Smooth muscle cell of the brain vasculature (primary cell): ENCODE measurements around the gene NUMB.
A peak's percentile ranks its signal among the peaks of the same experiment; 100 is the strongest.

ENCODE experiments used
- DNase-seq: peaks from one replicate; pipeline ENCODE4 v3.0.0-alpha.2; 2012; ENCODE audit warnings: low read depth, low spot score

NUMB gene

GRCh38 chr14:73245480-73246325 lies 212.6 kb downstream of the NUMB start:
- no peak for DNase-seq

DNA sequence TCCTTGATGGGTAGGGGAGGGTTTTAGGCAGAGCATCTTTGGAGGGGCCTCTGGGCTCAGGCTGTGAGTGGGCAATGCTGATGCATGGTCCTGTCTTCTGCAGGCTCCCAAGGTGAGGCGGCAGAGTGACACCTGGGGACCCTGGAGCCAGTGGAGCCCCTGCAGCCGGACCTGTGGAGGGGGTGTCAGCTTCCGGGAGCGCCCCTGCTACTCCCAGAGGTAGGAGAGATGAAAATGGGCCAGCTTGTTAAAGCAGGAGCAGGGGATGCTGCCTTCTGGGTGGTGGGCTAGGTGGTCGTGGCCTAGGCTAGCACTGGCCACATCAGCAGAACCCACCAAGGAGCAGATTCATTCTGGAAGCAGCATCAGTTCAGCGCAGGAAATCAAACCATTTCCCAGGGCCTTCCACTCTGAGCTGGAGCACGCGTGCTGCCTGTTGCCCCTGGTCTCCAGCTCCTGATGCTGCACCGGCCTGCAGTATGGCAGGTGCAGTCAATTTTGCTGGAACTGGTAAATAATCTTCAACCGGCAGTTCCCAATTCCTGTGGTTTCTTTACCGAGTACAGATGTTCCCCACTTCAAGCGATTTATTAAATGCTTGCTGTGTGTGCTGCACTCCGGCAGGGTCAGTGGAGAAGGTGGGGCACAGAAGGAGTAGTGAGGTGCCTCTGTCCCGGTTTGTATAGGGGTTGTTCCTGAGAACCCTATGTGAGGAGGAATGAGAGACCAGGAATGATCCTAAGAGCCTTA lies 213.6 kb downstream of the NUMB start:
- no peak for DNase-seq

- no peak for DNase-seq
Measured at GRCh38 chr14:73243748-73244147, 214.6 kb downstream of the NUMB start.

DNA sequence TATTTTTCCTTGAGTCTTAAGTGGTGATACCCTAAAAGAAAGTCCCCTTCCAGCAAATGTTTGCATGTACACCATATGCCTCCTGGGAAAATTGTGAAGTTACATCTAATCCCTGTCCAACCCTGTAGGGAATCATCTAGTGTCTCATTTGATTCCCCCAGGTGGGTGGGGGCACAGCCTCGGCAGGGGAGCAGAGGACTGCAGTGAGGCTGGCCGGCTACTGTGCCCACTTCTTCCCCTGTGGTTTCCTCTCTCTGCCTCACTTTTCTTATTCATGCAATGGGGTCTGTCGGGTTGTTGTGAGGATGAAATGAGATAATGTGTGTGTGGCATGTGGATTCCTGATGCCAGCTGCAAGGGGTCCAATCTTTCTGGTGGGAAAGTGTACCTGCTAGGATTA lies 215.0 kb downstream of the NUMB start:
- no peak for DNase-seq

- no peak for DNase-seq
Measured at GRCh38 chr14:73242357-73242901, 215.9 kb downstream of the NUMB start.

DNA sequence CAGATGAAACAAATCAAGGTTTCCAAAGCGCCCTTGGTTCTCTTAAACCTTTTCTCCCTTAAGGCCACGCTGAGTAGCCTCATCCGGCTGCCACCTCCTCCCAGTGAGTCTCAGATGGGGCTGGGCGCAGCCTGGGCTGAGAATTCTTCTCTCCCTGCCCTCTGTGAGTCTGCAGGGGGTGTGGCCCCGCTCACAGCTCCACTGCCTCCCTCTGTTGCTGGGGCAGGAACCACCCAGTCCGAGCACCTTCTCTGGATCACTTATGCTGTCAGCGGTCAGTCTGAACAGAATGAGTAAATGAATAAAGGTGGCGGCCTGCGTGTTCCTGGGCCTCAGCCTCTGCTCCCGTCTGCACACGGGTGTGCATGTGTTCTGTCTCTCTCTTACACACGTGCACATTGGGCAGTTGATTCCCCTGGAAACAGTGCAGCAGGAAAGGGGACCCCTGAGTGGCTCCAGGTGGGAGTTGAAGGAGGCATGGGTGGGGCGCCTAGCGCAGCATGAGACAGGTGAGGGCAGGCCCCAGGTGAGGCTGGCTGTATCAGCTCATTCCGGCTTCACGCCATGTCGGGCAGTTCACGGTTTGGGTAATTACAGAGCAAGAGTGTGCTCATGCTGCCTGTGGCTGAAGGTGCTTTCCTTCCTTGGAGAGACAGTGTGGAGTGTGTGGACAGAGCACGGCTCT lies 216.7 kb downstream of the NUMB start:
- DNase-seq = no peak

DNA sequence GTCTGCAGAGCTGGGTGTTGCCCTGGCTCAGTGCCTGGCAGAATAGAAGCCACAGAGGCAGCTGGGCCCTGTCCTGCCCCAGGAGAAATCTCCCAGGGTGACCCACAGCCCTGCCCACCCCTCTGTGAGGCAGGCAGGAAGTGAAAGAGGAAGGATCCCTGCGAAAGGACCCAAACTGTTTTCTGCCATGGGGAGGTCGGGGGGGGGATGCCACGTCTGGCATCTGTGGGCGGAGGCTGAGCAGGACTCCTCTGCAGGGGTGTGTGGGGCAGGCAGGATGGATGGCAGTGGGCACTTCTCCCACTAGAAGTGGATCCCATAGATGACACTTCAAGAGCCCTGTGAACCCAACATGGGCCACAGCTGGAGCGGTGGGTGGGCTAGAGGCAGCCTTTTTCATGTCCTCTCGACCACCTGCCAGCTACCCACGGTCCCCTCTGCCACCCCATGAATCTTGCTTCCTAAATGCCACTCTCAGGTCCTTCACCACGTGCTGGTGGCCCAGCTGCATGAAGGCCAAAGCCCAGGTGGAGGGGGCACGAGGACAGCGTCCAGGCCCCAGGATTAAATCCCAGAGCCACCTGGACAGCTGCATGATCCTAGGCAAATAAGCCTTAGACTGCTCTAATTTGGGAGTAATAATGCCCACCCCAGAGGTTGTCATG lies 217.4 kb downstream of the NUMB start:
- no peak for DNase-seq

- no peak for DNase-seq
Measured at GRCh38 chr14:73239393-73240241, 218.7 kb downstream of the NUMB start.

GRCh38 chr14:73238941-73239340 lies 219.4 kb downstream of the NUMB start:
- no peak for DNase-seq

DNA sequence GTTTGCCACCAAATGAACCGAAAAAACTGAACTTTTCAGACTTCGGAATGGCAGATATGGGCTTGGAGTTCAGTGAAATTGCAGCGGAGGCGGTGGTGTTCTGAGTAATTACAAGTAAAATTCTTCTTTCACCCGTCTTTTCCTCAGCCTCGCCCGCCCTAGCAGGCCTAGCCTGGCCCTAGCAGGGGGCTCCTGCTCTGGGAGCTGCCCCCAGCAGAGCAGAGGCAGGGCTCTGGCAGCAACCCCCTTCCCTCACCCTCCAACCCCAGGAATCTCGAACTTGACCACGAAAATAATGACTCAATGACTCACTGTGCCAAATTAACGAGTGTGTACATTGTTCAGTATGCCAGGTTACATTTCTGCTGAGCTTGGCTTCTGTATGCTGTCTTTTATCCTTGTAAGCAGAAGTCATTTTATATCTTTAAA lies 219.9 kb downstream of the NUMB start:
- DNase-seq = no peak

DNA sequence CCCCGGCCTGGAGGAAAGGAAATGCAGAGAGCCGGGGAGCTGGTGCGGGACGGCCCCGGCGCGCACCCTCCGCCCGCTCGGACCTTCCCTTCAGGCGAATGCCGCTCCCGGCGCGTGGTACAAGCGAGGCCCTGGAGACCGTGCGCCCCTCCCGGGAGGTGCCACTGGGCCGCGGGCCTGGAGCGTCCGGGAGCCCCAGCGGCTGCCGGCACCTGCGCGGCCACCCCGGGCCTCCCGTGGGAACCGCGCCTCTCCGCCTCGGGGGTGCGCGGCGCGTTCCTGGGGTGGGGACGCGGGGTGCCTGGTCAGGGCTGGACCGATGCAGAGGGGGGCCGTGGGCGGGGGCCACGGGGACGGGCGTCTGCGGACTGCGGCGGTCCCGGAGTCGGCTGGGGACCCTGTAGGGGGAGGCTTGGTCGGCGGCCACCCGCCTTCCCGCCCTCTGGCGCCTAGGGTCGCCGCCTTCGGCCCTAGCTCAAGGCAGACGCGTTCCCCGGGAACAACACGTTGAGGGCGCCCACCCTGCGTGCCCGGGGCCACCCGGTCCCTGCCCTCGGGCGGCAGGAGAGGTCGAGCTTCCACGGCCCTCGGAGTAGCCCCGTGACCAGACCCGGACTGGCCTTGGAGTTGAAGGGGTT lies 220.4 kb downstream of the NUMB start:
- DNase-seq = no peak

DNA sequence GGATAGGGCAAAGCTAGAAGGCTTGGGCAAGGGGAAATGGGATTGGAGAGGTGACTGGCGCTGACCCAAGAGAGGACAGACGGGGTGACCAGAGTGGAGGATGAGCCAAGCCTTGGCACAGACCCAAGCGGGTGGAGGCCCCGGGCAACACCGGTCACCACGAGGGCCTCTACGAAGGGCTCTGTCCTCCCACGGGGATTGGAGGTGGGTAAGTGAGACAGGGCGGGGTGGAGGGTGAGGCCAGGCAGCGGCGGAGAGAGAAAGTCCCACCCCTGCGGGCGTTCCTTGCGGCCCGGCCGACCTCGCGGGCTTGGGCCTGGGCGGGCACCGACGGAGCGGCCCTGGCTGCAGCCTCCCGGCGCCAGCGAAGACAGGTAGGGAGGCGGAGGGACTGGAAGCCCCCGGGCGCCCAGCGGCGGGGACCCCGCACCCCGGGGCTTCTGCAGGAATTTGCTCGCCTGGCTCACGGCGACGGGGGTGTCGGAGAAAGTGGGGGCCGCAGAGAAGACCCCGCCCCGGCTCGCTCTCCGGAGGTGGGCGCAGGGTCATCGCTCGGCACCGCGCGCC lies 221.0 kb downstream of the NUMB start, which contains the start of gene PAPLN:
Gene PAPLN (plus strand): TSS at position 288 of the 567 bp plus-strand sequence. CDS start 2,273 bp downstream, outside the sequence.
- no peak for DNase-seq

- no peak for DNase-seq
Measured at GRCh38 chr14:73236752-73237218, 221.6 kb downstream of the NUMB start.

GRCh38 chr14:73236157-73236556 lies 222.2 kb downstream of the NUMB start:
- no peak for DNase-seq

GRCh38 chr14:73235531-73236155 lies 222.7 kb downstream of the NUMB start:
- DNase-seq = peak; percentile 77

DNA sequence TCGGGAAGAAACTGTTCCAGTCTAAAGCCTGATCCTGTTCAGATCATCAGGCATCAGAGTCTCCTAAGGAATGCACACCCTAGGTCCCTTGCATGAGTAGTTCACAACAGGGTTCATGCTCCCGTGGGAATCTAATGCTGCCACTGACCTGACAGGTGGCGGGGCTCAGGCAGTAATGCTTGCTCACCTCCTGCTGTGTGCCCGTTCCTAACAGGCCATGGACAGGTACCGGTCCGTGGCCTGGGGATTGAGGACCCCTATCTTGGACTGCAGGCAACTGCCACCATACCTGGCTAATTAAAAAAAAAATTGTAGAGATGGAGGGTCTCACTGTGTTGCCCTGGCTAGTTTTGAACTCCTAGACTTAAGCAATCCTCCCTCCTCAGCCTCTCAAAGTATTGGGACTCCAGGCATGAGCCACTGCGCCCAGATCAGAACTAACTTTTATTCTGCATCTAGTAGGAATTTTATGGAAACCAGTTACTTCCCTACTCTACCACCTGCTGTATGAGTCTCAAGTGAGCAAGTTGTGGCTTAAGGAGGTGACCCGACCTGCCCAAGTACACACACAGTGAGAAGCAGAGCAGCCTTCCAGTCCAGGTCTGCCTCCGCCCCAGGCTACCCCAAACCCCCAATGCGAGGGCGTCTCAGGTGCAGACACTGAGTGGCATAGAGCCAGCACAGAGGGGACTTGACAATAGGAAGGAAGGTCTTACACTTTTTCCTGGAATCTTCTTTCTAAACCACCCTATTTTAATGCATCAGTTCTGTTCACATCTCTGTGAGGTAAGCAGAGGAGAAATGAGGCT lies 223.6 kb downstream of the NUMB start:
- no peak for DNase-seq

DNA sequence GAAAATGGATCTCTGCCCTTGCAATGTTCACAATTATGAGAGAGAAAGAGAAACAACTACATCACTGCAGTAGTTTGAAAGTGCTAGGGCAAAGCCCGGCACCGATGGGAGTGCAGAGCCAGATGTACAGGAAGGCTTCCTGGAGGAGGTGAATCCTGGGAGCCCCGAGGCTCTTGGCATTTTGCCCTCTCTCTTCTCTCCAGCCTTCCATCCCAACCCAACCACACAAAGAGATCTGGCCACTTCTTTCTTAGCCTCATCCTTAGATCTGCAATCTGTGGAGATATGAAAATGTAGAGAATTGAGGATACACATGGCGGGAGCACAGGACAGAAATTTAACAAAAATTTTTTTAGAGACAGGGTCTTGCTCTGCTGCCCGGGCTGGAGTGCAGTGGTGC lies 224.3 kb downstream of the NUMB start:
- DNase-seq = no peak

GRCh38 chr14:73233564-73233963 lies 224.8 kb downstream of the NUMB start:
- DNase-seq = no peak
